HG02763 (cell line): ENCODE measurements around the gene MAST2.
"Not testable (repeated sequence)": the region's sequence is repeated elsewhere in the genome, so short reads cannot be mapped to it uniquely, and the experiment has no call there.

Experiments
- ATAC-seq: cut with Tn5 transposase; IDR thresholded peaks from one replicate; pipeline ENCODE4 v1.9.1; 2021; ENCODE audit warnings: mild to moderate bottlenecking, moderate library complexity; ENCODE audit not compliant: unreplicated experiment

MAST2 gene

DNA sequence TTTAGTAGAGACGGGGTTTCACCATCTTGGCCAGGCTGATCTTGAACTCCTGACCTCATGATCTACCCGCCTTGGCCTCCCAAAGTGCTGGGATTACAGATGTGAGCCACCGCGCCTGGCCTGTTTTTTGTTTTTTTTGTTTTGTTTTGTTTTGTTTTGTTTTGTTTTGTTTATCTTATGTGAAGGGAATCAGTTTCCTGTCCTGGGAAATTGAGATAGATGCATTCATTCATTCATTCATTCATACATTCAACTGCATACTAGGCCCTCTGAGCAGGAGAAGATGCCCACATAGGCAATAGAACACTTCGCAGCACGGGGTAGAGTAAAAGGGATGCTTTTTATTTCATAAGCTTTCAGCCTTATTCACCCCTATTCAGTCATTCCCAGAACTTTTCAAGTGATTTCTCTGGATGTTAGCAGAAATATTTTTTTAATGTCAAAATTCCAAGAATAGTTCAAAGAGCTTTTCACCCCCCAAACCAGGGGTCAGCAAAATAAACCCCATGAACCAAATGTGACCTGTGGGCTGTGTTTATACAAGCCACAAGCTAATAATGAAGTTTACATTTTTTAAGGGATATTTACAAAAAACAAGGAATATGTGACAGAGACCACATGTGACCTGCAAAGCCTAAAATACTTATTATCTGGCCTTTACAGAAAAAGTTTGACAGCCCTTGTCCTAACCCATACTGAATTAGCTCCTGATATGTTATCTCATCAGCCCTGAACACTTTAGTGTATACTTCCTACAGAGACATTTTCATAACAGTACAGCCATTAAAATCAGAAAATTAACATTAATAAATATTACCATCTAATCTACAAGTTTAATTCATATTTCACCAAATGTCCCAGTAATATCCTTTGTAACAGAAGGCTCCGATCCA lies 127.1 kb downstream of the MAST2 start:
- ATAC-seq, result no peak

DNA sequence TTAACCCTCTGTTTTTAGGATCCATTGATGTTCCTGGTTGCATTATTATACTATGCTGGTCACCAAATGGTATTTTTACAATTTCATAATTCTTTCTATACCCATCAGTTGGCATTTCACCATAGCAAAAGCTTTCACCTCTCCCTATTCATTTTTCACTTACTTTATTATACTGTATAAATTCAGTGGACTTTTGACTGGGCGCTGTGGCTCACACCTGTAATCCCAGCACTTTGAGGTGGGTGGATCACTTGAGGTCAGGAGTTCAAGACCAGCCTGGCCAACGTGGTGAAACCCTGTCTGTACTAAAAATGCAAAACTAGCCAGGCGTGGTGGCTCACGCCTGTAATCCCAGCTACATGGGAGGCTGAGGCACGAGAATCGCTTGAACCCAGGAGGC lies 128.8 kb downstream of the MAST2 start:
- not testable (repeated sequence) for ATAC-seq

GRCh38 chr1:45934947-45935346 lies 131.5 kb downstream of the MAST2 start:
- no peak for ATAC-seq

DNA sequence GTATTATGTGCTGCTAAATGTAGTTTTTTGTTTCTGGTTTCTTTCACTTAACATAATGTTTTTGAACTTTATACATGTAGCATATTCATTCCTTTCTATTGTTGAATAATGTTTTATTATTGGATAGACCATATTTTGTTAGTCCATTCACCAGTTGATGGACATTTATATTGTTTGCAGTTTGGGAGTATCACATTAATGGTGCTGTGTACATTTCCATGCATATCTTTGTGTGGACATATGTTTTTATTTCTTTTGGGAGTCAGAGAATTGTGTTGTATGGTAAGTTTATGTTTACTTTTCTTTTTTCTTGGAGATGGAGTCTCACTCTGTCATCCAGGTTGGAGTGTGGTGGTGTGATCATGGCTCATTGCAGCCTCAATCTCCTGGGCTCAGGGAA lies 134.6 kb downstream of the MAST2 start:
- ATAC-seq, result no peak

DNA sequence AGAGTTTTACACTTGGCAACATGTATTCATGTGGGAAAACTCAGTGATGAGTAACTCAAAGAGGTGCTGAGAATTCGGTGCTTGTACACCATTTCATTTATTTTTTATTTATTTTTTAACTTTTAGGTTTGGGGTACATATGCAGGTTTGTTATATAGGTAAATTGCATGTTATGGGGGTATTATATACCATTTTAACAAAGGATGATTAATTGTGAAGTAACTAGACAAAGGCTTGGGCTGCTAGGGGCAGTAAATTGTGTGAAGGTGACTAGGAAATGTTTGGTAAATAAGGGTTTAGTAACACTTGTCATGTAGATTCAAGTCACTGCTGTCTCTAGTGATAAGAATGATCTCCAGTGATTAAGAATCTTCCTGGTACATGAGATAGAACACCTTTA lies 139.0 kb downstream of the MAST2 start:
- no peak for ATAC-seq

DNA sequence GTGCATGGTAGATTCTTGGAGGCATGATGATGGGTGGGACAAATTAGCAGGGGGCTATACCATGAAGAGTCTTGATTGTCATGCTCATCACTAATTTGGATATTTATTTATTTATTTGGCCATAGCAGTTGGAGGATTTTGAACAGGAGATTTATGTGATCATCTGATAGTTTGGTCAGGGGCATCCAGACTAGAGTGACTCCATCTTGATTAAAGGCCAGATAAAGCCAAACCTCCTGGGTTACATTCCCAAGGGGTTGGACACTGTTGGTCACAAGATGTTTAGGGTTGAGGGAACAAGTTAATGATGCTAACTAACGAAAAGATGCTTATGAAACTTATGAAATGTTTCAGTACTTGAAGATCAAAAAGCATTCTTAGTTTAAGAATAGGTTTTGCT lies 139.8 kb downstream of the MAST2 start:
- no peak for ATAC-seq

GRCh38 chr1:45945426-45945825 lies 142.0 kb downstream of the MAST2 start:
- ATAC-seq, result no peak

DNA sequence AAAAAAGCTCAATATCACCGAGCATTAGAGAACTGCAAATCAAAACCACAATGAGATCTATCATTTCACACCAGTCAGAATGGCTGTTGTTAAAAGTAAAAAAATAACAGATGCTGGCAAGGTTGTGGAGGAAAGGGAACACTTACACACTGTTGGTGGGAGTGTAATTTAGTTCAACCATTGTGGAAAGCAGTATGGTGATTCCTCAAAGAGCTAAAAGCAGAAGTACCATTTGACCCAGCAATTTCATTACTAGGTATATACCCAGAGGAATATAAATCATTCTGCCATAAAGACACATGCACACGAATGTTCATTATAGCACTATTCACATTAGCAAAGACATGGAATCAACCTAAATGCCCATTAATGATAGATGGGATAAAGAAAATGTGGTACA lies 146.1 kb downstream of the MAST2 start:
- not testable (repeated sequence) for ATAC-seq

DNA sequence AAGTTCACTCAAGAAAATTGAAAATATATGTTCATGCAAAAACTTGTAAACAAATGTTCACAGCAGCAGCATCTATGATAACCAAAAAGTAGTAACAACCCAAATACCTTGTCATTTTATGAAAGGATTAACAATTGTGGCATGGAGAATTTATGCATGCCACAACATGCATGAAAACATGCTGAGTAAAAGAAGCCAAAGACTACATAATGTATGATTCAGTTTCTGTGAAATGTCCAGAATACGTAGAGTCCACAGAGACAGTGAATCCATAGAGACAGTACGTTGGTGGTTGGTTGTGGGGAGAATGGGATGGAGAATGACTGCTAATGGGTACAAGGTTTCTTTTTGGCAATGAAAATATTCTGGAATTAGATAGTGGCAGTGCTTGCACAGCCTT lies 148.7 kb downstream of the MAST2 start:
- ATAC-seq, result no peak

- no peak for ATAC-seq
Observed at GRCh38 chr1:45953934-45954847, 150.8 kb downstream of the MAST2 start.

GRCh38 chr1:45957684-45958083 lies 154.3 kb downstream of the MAST2 start:
- no peak for ATAC-seq

- ATAC-seq, result no peak
Observed at GRCh38 chr1:45958317-45958716, 154.9 kb downstream of the MAST2 start.

DNA sequence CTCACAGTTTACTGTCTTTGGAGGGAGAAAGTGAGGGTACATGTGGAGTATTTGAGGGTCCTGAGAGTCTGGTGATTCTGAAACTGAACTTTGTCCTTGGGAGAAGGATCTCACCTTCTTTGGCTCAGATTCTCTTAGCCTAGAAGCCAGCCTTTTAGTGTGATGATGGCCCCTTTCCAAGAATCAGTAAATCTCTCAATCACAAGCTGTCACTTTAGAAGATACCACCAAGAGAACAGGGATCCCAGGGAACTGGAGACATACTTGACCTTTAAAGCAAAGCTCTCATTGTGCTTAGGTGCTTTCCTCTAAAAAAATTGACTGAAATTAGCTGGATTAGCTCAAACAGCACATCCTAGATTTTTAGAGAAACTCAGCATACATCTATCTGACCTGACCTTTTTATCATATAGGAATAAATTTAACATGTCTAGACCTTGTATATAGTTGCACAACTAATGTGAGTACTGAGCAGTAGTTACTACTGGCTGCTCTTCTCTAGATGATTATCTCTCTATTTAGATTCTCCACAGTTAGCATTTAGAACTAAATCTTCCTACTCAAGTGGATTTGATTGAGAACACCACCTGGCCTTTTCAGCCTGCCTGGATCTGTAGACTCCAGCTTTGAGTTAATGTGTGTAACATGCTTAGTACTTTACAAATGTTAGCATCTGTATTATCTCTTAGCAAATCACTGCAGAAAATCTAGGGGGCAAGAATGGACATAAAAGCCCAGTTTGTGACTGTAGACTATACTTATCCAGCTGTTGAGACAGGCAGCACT lies 157.7 kb downstream of the MAST2 start:
- ATAC-seq, result no peak

DNA sequence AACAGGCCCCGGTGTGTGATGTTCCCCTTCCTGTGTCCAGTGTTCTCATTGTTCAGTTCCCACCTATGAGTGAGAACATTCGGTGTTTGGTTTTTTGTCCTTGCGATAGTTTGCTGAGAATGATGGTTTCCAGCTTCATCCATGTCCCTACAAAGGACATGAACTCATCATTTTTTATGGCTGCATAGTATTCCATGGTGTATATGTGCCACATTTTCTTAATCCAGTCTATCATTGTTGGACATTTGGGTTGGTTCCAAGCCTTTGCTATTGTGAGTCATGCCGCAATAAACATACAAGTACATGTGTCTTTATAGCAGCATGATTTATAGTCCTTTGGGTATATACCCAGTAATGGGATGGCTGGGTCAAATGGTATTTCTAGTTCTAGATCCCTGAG lies 158.5 kb downstream of the MAST2 start:
- ATAC-seq, result not testable (repeated sequence)

DNA sequence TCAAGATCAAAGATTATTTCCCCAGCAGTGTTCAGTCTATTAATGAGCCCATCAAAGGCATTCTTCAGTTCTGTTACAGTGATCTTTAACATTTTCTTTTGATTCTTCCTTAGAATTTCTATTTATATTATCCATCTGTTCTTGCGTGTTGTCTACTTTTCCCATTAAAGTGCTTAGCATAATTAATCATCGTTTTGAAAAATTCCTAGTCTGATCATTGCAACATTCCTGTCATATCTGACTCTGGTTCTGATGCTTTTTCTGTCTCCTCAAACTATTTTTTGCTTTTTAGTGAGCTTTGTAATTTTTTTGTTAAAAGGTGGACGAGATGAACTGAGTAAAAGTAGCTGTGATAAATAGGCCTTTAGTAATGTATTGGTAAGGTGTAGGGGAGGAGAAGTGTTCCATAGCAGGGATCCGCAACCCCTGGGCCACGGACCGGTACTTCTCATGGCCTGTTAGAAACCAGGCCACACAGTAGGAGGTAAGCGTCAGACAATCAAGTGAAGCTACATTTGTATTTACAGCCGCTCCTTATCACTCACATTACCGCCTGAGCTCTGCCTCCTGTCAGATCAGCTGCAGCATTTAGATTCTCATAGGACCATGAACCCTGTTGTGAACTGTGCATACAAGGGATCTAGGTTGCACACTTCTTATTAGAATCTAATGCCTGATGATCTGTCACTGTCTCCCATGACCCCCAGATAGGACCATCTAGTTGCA lies 165.7 kb downstream of the MAST2 start:
- ATAC-seq, result no peak

GRCh38 chr1:45969866-45970265 lies 166.5 kb downstream of the MAST2 start:
- ATAC-seq, result no peak

- ATAC-seq, result no peak
Observed at GRCh38 chr1:45971335-45971734, 167.9 kb downstream of the MAST2 start.

DNA sequence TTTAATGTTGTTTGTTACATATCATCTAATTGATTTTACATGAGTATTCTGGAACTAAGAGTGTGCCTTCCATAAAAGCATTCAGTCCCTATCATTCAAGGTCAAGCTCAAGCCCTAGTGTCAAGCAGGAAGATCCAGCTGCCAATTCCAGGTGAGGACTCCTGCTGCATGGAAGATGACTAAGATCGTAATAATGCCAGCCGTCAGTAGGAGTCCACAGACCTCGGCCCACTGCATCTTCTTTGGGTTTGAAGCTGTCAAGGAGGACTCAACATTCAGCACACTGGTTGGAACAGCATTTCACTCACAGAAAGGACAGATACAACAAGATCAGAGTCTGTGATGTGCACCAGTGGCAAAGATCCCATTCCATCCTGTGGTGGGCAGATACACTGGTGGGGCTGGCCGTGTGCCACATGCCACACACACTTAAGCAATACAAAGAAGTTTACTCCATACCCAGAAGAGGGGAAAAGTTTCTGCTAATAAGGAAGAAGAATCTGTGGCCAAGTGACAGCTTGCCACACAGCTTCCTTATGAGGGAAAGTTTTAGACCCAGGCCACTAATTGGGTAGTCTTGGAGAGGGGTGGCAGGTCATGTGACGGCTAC lies 168.6 kb downstream of the MAST2 start:
- ATAC-seq, result no peak

GRCh38 chr1:45972621-45973020 lies 169.2 kb downstream of the MAST2 start:
- no peak for ATAC-seq

DNA sequence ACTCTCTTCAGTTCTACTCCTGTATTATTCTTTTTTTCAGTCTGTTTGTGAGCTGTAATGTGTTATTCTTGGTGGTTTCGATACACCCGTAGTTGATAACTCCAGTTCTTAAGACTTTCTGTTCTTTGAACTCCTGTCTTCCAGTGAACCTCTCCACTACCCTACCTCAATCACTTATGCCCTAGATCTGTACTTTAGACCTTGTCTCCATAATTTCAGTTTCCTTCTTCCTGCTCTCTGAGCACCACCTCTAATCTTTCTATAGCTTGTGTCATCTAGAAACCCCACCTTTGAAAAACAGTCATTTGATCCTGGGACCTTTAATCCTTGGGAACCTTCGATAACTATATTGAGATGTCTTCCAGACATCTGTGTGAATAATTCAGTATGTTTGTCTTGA lies 169.7 kb downstream of the MAST2 start:
- ATAC-seq, result no peak
